ENCODE data around the gene YPEL2. TPM values are rescaled to one million over a fixed set of nuclear protein-coding genes. Genes with fewer than 3 reads are reported as not detected.
"Not testable (repeated sequence)": the region's sequence is repeated elsewhere in the genome, so short reads cannot be mapped to it uniquely, and the experiment has no call there.

YPEL2 gene
- total RNA-seq, 1 donor from 2014 or later, result 6.4 TPM

DNA sequence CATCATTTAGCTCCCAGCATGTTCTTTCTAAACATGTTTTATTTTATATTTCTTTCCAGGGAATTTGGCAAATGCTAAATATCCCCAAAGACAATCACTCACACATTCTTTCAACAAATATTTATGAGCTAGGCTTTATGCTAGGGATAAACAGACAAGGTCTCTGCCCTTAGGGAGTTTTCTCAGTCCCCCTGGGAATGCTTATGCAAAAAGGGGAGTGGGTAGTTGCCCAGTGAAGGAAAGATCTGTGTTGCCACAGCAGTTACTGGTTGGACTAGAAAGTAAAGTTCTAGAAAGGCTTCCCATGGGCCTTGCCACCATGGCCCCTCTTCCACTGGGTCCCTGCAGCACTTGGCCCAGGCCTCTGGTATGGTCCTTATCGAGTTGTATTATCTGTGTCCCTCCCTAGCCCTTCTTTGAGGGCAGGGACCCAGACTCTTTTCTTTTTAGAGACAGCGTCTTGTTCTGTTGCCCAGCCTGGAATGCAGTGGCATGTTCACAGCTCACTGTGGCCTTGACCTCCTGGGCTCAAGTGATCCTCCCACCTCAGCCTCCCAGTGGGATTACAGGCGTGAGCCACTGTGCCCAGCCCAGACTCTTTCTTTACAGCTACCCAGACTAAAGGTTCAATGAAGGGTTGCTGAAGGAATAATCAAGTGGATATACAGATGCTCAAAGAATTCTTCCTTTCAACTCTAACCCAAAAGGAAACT is 78.0 kb downstream of the YPEL2 start:
- TF ChIP-seq, protein P1, sequence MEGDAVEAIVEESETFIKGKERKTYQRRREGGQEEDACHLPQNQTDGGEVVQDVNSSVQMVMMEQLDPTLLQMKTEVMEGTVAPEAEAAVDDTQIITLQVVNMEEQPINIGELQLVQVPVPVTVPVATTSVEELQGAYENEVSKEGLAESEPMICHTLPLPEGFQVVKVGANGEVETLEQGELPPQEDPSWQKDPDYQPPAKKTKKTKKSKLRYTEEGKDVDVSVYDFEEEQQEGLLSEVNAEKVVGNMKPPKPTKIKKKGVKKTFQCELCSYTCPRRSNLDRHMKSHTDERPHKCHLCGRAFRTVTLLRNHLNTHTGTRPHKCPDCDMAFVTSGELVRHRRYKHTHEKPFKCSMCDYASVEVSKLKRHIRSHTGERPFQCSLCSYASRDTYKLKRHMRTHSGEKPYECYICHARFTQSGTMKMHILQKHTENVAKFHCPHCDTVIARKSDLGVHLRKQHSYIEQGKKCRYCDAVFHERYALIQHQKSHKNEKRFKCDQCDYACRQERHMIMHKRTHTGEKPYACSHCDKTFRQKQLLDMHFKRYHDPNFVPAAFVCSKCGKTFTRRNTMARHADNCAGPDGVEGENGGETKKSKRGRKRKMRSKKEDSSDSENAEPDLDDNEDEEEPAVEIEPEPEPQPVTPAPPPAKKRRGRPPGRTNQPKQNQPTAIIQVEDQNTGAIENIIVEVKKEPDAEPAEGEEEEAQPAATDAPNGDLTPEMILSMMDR (conservative IDR thresholded peaks at IDR 0.05; ENCODE audit: low read depth, low read length), result no peak

DNA sequence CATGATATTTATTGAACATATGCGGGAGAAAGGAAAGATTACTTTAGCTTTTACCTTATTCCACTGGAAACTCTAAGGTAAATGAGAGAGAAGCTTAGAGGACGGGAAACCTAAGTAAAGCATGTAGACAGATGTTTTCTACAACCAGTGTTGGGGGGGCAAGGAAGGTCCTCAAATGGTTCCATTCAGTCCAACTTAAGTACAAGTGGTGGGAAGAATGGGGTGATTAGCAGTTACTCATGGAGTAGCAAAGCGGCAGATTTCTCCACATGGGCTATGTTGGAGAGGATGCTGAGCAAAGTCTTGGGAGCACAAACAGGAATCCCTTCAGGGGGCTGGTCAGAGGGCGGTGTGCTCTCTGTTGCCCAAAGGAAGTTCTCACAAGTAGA is 78.6 kb downstream of the YPEL2 start:
- DNase-seq (ENCODE audit: low read depth), result no peak
- H3K4me3 ChIP-seq (ENCODE audit: low read depth, low read length), result no peak overlapping the region
- TF ChIP-seq, protein P1 (conservative IDR thresholded peaks at IDR 0.05; ENCODE audit: low read depth, low read length), result no peak

More for the DNA sequence above, 78.0 kb downstream of the YPEL2 start:
- no peak for DNase-seq (ENCODE audit: low read depth)
- no peak overlapping the region for H3K4me3 ChIP-seq (ENCODE audit: low read depth, low read length)

DNA sequence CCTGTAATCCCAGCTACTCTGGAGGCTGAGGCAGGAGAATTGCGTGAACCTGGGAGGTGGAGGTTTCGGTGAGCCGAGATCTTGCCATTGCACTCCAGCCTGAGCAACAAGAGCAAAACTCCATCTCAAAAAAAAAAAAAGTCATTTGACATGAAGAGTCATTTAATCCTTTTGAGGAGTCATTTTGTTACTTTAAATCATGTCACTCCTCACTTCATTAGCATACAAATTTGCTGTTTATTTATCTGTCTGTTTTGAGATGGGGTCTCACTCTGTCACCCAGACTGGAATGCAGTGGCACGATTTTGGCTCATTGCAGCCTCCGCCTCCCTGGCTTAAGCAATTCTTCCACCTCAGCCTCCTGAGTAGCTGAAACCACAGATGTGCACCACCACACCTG is 81.0 kb downstream of the YPEL2 start:
- H3K4me3 ChIP-seq (ENCODE audit: low read depth, low read length); DNase-seq (ENCODE audit: low read depth): not testable (repeated sequence)

DNA sequence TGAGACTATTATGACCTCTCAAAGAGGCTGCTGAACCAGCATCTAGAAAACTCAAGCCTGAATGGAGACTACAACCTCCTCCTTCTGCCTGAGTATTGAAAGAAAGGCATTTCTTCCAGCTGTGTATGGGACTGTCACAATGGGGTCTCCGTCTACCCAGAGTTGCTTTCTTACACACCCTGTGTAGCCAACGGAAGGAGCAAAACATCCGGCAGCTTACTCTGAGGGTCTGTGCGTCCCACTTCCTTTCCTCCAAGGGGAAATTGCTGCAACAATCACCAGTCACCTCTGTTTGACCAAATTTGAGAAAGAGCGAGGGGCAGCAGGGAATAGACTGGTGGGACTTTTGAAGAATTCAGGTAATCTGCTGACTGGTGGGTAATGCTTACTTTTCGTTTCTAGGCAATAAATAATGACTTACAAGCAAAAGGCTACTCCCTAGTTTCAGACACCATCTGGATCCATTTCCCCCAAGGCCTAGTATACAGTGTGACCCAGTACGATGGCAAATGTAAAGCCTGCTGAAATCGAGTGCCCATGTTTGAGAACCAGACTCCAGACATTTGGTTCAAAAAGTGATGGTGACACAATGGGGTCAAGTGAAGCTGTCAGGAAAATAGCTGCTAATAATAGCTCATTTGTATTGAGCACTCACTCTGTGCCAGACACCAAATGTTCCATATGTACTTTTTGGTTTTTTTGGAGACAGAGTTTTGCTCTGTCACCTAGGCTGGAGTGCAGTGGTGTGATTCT is 81.7 kb downstream of the YPEL2 start:
- DNase-seq (ENCODE audit: low read depth), result no peak
- TF ChIP-seq, protein P1 (conservative IDR thresholded peaks at IDR 0.05; ENCODE audit: low read depth, low read length), result no peak
- H3K4me3 ChIP-seq (ENCODE audit: low read depth, low read length), result no peak overlapping the region

DNA sequence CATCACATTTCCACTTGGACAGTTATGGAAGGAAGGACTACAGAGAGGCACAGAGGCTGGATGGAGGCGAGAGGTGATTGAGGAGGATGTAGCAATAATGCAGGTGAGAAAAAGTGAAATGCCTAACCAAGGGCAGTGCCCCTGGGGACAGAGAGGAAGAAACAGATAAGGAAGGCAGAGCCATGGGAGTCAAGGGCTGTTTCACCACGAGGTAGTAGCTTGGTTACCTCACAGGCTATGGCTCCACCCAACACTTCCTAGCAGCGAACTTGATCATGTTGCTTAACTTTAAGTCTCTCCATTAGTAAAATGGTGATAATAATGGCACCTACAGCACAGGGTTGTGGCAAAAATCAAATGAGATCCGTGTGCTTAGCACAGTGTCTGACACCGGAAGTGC is 83.9 kb downstream of the YPEL2 start:
- DNase-seq (ENCODE audit: low read depth), result no peak
- TF ChIP-seq, protein P1 (conservative IDR thresholded peaks at IDR 0.05; ENCODE audit: low read depth, low read length), result no peak
- H3K4me3 ChIP-seq (ENCODE audit: low read depth, low read length), result no peak overlapping the region

DNA sequence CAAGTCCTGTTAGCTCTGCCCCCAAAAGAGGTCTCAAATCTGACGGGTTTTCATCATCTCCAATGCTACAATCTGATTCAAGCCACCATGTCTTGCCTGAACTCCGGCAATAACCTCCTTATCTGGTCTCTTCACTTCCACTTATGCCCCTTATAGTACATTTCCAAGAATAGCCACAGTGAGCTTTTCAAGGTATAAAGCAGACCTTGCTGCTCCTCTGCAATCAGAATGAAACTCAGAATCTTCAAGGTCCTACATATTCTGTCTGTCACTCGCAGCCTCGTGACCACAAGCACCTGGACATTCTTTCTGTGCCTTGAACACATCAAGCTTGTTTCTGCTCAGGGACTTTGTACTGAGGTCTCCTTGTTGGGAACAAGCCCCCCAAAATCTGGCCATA is 84.7 kb downstream of the YPEL2 start:
- no peak for DNase-seq (ENCODE audit: low read depth)

DNA sequence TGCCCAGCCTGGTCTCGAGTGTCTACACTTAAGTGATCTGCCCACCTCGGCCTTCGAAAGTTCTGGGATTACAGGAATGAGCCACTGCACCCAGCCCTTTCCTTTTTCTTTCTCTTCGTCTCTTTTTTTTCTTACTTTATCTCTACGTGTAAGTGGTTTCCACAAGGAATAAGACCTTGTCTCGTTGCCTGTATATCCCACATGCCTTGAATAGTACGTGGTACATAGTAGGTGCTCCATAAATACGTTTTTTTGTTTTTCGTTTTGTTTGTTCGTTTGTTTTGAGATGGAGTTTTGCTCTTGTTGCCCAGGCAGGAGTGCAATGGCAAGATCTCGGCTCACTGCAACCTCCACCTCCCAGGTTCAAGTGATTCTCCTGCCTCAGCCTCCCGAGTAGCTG is 86.0 kb downstream of the YPEL2 start:
- no peak for DNase-seq (ENCODE audit: low read depth)
- TF ChIP-seq, protein P1 (conservative IDR thresholded peaks at IDR 0.05; ENCODE audit: low read depth, low read length), result no peak
- H3K4me3 ChIP-seq (ENCODE audit: low read depth, low read length), result no peak overlapping the region

More for the DNA sequence above, 84.7 kb downstream of the YPEL2 start:
- TF ChIP-seq, protein P1 (conservative IDR thresholded peaks at IDR 0.05; ENCODE audit: low read depth, low read length), result no peak
- no peak overlapping the region for H3K4me3 ChIP-seq (ENCODE audit: low read depth, low read length)

All from epithelial cell of proximal tubule (primary cell).